Measurements from ENCODE around the gene KLHL14. TPM values are rescaled to one million over a fixed set of nuclear protein-coding genes. Genes with fewer than 3 reads are reported as not detected.

KLHL14 gene
- total and polyA plus RNA-seq, 2 donors (not counting 3 experiments of a cell fraction or from before 2014, with no cell fraction given) = not detected

DNA sequence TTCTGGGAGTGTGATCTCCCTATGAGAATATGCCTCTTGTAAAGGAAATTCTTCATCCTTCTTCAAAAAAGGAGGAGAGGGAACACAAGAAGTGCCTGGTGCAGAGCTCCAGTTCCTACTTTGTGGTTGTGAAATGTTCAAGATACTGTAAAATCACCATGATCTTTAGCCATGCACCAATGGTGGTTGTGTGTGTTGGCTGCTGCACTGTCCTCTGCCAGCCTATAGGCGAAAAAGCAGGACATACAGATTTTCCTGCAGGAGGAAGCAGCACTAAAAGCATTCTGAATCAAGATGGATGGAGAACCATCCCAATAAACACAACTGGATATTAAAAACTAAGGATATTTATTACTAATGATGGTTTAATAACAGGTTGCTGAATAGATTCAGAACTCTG lies 6.2 kb upstream of the KLHL14 start:
- Histone ChIP-seq H3K9me1 (replicated peaks; ENCODE audit: control insufficient read depth, extremely low read depth, insufficient read depth, low read length) (no peaks in the 10 kb centered on the region), H3K9ac (replicated peaks; ENCODE audit: extremely low read depth, insufficient read depth, low read length) (no peak overlapping the region), H3K4me1 (ENCODE audit: control insufficient read depth, extremely low read depth, insufficient read depth, low read length) (peaks cover 8% of the 10 kb centered on the region), H3K4me2 (ENCODE audit: insufficient read depth, low read length) (no peak overlapping the region), H4K20me1 (replicated peaks; ENCODE audit: control insufficient read depth, extremely low read depth, insufficient read depth, low read length) (no peaks in the 10 kb centered on the region), H3K4me3 (replicated peaks in 1 of 3; ENCODE audit: insufficient read depth in 1 of 3, low read depth in 1 of 3, low read length in 3 of 3) (no peak overlapping the region), H3K9me3 (replicated peaks; ENCODE audit: control insufficient read depth, insufficient read depth, low read length) (no peaks in the 10 kb centered on the region), H3K79me2 (ENCODE audit: control insufficient read depth, insufficient read depth, low read length) (no peaks in the 10 kb centered on the region), H2AFZ (ENCODE audit: low read depth, low read length) (no peak overlapping the region), H3K27me3 (ENCODE audit: control insufficient read depth in 2 of 2, insufficient read depth in 2 of 2, low read length in 2 of 2) (peaks cover 0 to 2% of the 10 kb centered on the region in 2 experiments), H3K27ac (ENCODE audit: insufficient read depth, low read depth, low read length) (no peak overlapping the region), H3K36me3 (ENCODE audit: control insufficient read depth in 2 of 2, extremely low read depth in 1 of 2, insufficient read depth in 2 of 2, low read length in 2 of 2) (no peaks in the 10 kb centered on the region)
- DNase-seq (ENCODE audit: low read depth, low spot score) (no peak), FAIRE-seq (no peak)
- dilution Hi-C loops (cut with MboI; ENCODE audit: extremely low pct_ligation_motif_present, low sequenced_read_pairs) (no loop called here), intact Hi-C loops (cut with micrococcal nuclease) (no loop called here)
- no TSS peak for BruUV-seq (replicated peaks)
- ChIA-PET POLR2A (no interaction called here), CTCF (no interaction called here)
- TF ChIP-seq EZH2 (IDR thresholded peaks at IDR 0.05; ENCODE audit: borderline replicate concordance, low read depth, low read length, severe bottlenecking) (no peak), JUN (IDR thresholded peaks at IDR 0.05; ENCODE audit: borderline replicate concordance, insufficient read depth, insufficient read length, low read depth) (no peak), POLR2A (IDR thresholded peaks at IDR 0.05; ENCODE audit: low read depth, low read length) (no peak), FOS (IDR thresholded peaks at IDR 0.05; ENCODE audit: borderline replicate concordance, insufficient read depth, low read length) (no peak), GATA2 (IDR thresholded peaks at IDR 0.05; ENCODE audit: insufficient read depth, insufficient read length, low read depth, low read length) (no peak), POLR2AphosphoS5 (IDR thresholded peaks at IDR 0.05; ENCODE audit: insufficient read depth, low read depth, low read length) (no peak), MYC (IDR thresholded peaks at IDR 0.05; ENCODE audit: low read depth, low read length) (no peak)
- TF ChIP-seq, protein P1, sequence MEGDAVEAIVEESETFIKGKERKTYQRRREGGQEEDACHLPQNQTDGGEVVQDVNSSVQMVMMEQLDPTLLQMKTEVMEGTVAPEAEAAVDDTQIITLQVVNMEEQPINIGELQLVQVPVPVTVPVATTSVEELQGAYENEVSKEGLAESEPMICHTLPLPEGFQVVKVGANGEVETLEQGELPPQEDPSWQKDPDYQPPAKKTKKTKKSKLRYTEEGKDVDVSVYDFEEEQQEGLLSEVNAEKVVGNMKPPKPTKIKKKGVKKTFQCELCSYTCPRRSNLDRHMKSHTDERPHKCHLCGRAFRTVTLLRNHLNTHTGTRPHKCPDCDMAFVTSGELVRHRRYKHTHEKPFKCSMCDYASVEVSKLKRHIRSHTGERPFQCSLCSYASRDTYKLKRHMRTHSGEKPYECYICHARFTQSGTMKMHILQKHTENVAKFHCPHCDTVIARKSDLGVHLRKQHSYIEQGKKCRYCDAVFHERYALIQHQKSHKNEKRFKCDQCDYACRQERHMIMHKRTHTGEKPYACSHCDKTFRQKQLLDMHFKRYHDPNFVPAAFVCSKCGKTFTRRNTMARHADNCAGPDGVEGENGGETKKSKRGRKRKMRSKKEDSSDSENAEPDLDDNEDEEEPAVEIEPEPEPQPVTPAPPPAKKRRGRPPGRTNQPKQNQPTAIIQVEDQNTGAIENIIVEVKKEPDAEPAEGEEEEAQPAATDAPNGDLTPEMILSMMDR (IDR thresholded peaks at IDR 0.05; ENCODE audit: extremely low read depth in 1 of 2, insufficient read depth in 1 of 2, low read depth in 1 of 2, low read length in 2 of 2) = no peak
- TF ChIP-seq, protein P2, sequence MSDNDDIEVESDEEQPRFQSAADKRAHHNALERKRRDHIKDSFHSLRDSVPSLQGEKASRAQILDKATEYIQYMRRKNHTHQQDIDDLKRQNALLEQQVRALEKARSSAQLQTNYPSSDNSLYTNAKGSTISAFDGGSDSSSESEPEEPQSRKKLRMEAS (IDR thresholded peaks at IDR 0.05; ENCODE audit: insufficient read depth, insufficient read length) = no peak
